ENCODE measurements around the gene ZNF182. TPM values are rescaled to one million over a fixed set of nuclear protein-coding genes. Genes with fewer than 3 reads are reported as not detected.

The ZNF182 gene
- 1.4 to 2.4 TPM (median 1.9 TPM) in 3 replicates for polyA plus RNA-seq
- polyA plus RNA-seq (2011; ENCODE audit: low read depth): 2.1 TPM
- polyA plus RNA-seq (2011; cell fraction: cytosol; rRNA removed): 1.0 and 1.7 TPM in 2 replicates
- polyA plus RNA-seq (2011; cell fraction: nucleus; rRNA removed): 5.7 and 5.8 TPM in 2 replicates
- 1.4 and 1.6 TPM in 2 replicates for polyA plus RNA-seq (2012; ENCODE audit: low replicate concordance)
- 0.98 to 2.0 TPM (median 0.99 TPM) in 3 replicates for polyA minus RNA-seq
- 0.77 TPM for polyA minus RNA-seq (2011; cell fraction: cytosol; rRNA and poly(A)+ RNA removed)
- polyA minus RNA-seq (2011; cell fraction: nucleus; rRNA and poly(A)+ RNA removed): 1.8 and 4.0 TPM in 2 replicates

GRCh38 chrX:48003758-48004457 lies at the start of gene ZNF182:
Gene ZNF182 (minus strand): TSS chrX:48003989. CDS start chrX:48002609, 1,380 bp downstream.
- peak within 1 kb of the TSS; percentile 52 for H3K27ac ChIP-seq (ENCODE audit: control insufficient read depth, insufficient read depth, low read length)
- TF ChIP-seq EZH2 (IDR thresholded peaks at IDR 0.05; ENCODE audit: low read length): no peak
- TF ChIP-seq, protein P1, sequence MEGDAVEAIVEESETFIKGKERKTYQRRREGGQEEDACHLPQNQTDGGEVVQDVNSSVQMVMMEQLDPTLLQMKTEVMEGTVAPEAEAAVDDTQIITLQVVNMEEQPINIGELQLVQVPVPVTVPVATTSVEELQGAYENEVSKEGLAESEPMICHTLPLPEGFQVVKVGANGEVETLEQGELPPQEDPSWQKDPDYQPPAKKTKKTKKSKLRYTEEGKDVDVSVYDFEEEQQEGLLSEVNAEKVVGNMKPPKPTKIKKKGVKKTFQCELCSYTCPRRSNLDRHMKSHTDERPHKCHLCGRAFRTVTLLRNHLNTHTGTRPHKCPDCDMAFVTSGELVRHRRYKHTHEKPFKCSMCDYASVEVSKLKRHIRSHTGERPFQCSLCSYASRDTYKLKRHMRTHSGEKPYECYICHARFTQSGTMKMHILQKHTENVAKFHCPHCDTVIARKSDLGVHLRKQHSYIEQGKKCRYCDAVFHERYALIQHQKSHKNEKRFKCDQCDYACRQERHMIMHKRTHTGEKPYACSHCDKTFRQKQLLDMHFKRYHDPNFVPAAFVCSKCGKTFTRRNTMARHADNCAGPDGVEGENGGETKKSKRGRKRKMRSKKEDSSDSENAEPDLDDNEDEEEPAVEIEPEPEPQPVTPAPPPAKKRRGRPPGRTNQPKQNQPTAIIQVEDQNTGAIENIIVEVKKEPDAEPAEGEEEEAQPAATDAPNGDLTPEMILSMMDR (optimal IDR thresholded peaks at IDR 0.05 in 1 of 3, IDR thresholded peaks at IDR 0.05 in 1 of 3, conservative IDR thresholded peaks at IDR 0.05 in 1 of 3; ENCODE audit: extremely low read depth in 1 of 3, insufficient read depth in 2 of 3, low read length in 3 of 3): no peak
- no peaks in the 10 kb centered on the region for H3K79me2 ChIP-seq (ENCODE audit: control insufficient read depth, insufficient read depth, low read length)
- no peaks in the 10 kb centered on the region for H3K9me1 ChIP-seq (ENCODE audit: control insufficient read depth, extremely low read depth, insufficient read depth, low read length)
- H2AFZ ChIP-seq (ENCODE audit: control insufficient read depth, low read length): peak within 1 kb of the TSS; percentile 91
- DNase-seq (ENCODE audit: low read depth, low spot score) (peak; percentile 36), FAIRE-seq (no peak)
- H3K36me3 ChIP-seq (ENCODE audit: control insufficient read depth in 2 of 2, extremely low read depth in 1 of 2, insufficient read depth in 2 of 2, low read length in 2 of 2): no peaks in the 10 kb centered on the region
- peak within 1 kb of the TSS; percentile 69 for H3K4me2 ChIP-seq (ENCODE audit: control insufficient read depth, extremely low read depth, insufficient read depth, low read depth, low read length)
- peaks cover 5% of the 10 kb centered on the region for H3K4me1 ChIP-seq (ENCODE audit: control insufficient read depth, extremely low read depth, insufficient read depth, low read length)
- no peaks in the 10 kb centered on the region for H4K20me1 ChIP-seq (ENCODE audit: control insufficient read depth, extremely low read depth, insufficient read depth, low read length)
- H3K9ac ChIP-seq (ENCODE audit: control insufficient read depth, extremely low read depth, insufficient read depth, low read length): peak within 1 kb of the TSS; percentile 75
- no peaks in the 10 kb centered on the region for H3K9me3 ChIP-seq (ENCODE audit: control insufficient read depth, low read depth, low read length)
- peak within 1 kb of the TSS; percentile 53 to 68 (median 60) for H3K4me3 ChIP-seq (ENCODE audit: control insufficient read depth in 2 of 3, extremely low read depth in 1 of 3, insufficient read depth in 2 of 3, low read depth in 1 of 3, low read length in 3 of 3)
- dilution Hi-C loops (cut with MboI; ENCODE audit: extremely low pct_ligation_motif_present, low sequenced_read_pairs): no loop called here
- no peaks in the 10 kb centered on the region for H3K27me3 ChIP-seq (ENCODE audit: control insufficient read depth, extremely low read depth, insufficient read depth, low read length)

DNA sequence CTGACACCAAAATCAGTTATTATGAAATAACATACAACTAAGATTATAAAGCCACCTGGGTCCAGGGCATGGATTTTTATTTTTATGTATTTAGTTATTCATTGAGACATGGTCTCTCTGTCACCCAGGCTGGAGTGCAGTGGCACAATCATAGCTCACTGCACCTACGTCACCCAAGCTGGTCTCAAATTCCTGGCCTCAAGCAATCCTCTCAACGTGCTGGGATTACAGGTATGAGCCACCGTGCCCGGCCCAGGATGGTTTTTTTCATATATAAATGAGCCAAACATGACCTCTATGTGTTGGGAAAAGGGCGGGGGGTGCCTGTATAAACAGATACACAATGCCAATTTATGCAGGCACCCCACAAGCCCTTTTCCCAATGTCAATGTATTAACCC lies 43.1 kb upstream of the ZNF182 start:
- no peak overlapping the region for H3K9ac ChIP-seq (ENCODE audit: control insufficient read depth, extremely low read depth, insufficient read depth, low read length)
- no peak overlapping the region for H3K4me2 ChIP-seq (ENCODE audit: control insufficient read depth, extremely low read depth, insufficient read depth, low read depth, low read length)

More for the DNA sequence above, 43.1 kb upstream of the ZNF182 start:
- Histone ChIP-seq H3K4me3 (ENCODE audit: control insufficient read depth in 2 of 3, extremely low read depth in 1 of 3, insufficient read depth in 2 of 3, low read depth in 1 of 3, low read length in 3 of 3) (no peak overlapping the region), H3K27ac (ENCODE audit: control insufficient read depth, insufficient read depth, low read length) (no peak overlapping the region), H2AFZ (ENCODE audit: control insufficient read depth, low read length) (no peak overlapping the region), H3K27me3 (ENCODE audit: control insufficient read depth, extremely low read depth, insufficient read depth, low read length) (no peaks in the 10 kb centered on the region), H3K9me3 (ENCODE audit: control insufficient read depth, low read depth, low read length) (no peaks in the 10 kb centered on the region), H3K4me1 (ENCODE audit: control insufficient read depth, extremely low read depth, insufficient read depth, low read length) (peaks cover 10% of the 10 kb centered on the region), H3K79me2 (ENCODE audit: control insufficient read depth, insufficient read depth, low read length) (no peaks in the 10 kb centered on the region), H4K20me1 (ENCODE audit: control insufficient read depth, extremely low read depth, insufficient read depth, low read length) (no peaks in the 10 kb centered on the region), H3K9me1 (ENCODE audit: control insufficient read depth, extremely low read depth, insufficient read depth, low read length) (no peaks in the 10 kb centered on the region), H3K36me3 (ENCODE audit: control insufficient read depth in 2 of 2, extremely low read depth in 1 of 2, insufficient read depth in 2 of 2, low read length in 2 of 2) (no peaks in the 10 kb centered on the region)
- no peak for DNase-seq (ENCODE audit: low read depth, low spot score)
- FAIRE-seq: no peak
- TF ChIP-seq EZH2 (IDR thresholded peaks at IDR 0.05; ENCODE audit: low read length): no peak
- TF ChIP-seq, protein P1 (optimal IDR thresholded peaks at IDR 0.05 in 1 of 3, IDR thresholded peaks at IDR 0.05 in 1 of 3, conservative IDR thresholded peaks at IDR 0.05 in 1 of 3; ENCODE audit: extremely low read depth in 1 of 3, insufficient read depth in 2 of 3, low read length in 3 of 3): no peak
- dilution Hi-C loops (cut with MboI; ENCODE audit: extremely low pct_ligation_motif_present, low sequenced_read_pairs): no loop called here
